ENCODE results near the gene PPP1R12A. TPM values are rescaled to one million over a fixed set of nuclear protein-coding genes. Genes with fewer than 3 reads are reported as not detected.
A peak's percentile ranks its signal among the peaks of the same experiment; 100 is the strongest.
"Not testable (repeated sequence)": the region's sequence is repeated elsewhere in the genome, so short reads cannot be mapped to it uniquely, and the experiment has no call there.

PPP1R12A gene
- polyA plus RNA-seq, 1 experiment, result 52.4 TPM

DNA sequence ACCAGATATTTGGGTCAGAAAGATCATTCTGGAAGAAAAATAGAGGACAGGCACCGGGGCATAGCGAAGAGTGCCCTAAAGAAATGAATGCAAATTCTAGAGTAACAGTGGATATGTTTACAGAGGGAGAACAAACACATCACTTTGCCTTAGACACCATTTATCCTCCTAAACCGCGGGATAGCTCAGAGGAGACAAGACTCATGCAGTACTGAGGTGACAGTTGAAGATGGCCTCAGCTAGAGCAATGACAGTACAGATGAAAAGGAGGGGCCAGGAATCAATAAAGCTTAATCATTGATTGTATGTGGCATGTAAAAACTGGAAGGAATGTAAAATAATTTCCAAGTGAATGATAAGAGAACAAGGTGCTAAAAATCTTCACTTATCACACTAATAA lies 10.5 kb upstream of the PPP1R12A start:
- Histone ChIP-seq H3K36me3 (ENCODE audit: control insufficient read depth, insufficient read depth, low read length) (no peaks in the 10 kb centered on the region), H3K4me3 (ENCODE audit: low read depth, low read length) (no peak overlapping the region), H3K27me3 (ENCODE audit: control insufficient read depth, insufficient read depth, low read length) (no peaks in the 10 kb centered on the region)
- TF ChIP-seq, protein P1, sequence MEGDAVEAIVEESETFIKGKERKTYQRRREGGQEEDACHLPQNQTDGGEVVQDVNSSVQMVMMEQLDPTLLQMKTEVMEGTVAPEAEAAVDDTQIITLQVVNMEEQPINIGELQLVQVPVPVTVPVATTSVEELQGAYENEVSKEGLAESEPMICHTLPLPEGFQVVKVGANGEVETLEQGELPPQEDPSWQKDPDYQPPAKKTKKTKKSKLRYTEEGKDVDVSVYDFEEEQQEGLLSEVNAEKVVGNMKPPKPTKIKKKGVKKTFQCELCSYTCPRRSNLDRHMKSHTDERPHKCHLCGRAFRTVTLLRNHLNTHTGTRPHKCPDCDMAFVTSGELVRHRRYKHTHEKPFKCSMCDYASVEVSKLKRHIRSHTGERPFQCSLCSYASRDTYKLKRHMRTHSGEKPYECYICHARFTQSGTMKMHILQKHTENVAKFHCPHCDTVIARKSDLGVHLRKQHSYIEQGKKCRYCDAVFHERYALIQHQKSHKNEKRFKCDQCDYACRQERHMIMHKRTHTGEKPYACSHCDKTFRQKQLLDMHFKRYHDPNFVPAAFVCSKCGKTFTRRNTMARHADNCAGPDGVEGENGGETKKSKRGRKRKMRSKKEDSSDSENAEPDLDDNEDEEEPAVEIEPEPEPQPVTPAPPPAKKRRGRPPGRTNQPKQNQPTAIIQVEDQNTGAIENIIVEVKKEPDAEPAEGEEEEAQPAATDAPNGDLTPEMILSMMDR (IDR thresholded peaks at IDR 0.05; ENCODE audit: insufficient read depth, low read depth, low read length), result no peak
- ChIA-PET CTCF (interaction anchor here (1.2 to 1.6 kb wide), 2 partner anchors 10 to 17 kb away, joined by 3 to 4 read pairs; no protein-coding TSS in a partner anchor), POLR2A (no interaction called here)
- DNase-seq (ENCODE audit: low read depth), result no peak

DNA sequence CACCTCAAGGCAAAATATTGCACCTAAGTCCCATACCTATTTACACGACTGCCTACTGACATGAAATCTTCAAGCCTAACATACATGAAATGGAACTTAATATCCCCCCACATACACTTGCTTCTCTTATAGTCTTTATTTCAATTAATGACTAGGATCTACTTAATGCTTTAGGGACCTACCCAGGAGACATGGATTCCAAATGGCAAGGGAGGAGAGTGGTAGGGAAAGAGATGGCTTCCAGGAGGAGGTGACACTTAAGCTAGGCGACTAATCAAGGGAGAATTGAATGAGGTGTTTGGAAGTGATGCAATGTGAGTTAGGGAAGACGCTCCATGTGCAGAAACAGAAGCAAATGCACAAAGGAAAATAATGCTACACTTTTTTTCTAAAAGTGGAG lies 9.7 kb upstream of the PPP1R12A start:
- POLR2A ChIA-PET, result no interaction called here
- H3K4me3 ChIP-seq (ENCODE audit: low read depth, low read length), result no peak overlapping the region
- TF ChIP-seq, protein P1 (IDR thresholded peaks at IDR 0.05; ENCODE audit: insufficient read depth, low read depth, low read length), result no peak
- CTCF ChIA-PET, result interaction anchor here (0.6 to 1.6 kb wide), 3 partner anchors 9 to 217 kb away, joined by 3 to 4 read pairs (median 3); no protein-coding TSS in a partner anchor
- H3K36me3 ChIP-seq (ENCODE audit: control insufficient read depth, insufficient read depth, low read length), result no peaks in the 10 kb centered on the region
- no peaks in the 10 kb centered on the region for H3K27me3 ChIP-seq (ENCODE audit: control insufficient read depth, insufficient read depth, low read length)
- no peak for DNase-seq (ENCODE audit: low read depth)

DNA sequence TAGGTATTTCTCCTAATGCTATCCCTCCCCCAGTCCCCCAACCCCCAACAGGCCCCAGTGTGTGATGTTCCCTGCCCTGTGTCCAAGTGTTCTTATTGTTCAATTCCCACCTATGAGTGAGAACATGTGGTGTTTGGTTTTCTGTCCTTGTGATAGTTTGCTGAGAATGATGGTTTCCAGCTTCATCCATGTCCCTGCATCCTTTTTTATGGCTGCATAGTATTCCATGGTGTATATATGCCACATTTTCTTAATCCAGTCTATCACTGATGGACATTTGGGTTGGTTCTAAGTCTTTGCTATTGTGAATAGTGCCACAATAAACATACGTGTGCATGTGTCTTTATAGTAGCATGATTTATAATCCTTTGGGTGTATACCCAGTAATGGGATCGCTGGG lies 7.9 kb upstream of the PPP1R12A start:
- H3K4me3 ChIP-seq (ENCODE audit: low read depth, low read length); H3K36me3 ChIP-seq (ENCODE audit: control insufficient read depth, insufficient read depth, low read length); CTCF ChIA-PET; H3K27me3 ChIP-seq (ENCODE audit: control insufficient read depth, insufficient read depth, low read length); DNase-seq (ENCODE audit: low read depth); POLR2A ChIA-PET: not testable (repeated sequence)

DNA sequence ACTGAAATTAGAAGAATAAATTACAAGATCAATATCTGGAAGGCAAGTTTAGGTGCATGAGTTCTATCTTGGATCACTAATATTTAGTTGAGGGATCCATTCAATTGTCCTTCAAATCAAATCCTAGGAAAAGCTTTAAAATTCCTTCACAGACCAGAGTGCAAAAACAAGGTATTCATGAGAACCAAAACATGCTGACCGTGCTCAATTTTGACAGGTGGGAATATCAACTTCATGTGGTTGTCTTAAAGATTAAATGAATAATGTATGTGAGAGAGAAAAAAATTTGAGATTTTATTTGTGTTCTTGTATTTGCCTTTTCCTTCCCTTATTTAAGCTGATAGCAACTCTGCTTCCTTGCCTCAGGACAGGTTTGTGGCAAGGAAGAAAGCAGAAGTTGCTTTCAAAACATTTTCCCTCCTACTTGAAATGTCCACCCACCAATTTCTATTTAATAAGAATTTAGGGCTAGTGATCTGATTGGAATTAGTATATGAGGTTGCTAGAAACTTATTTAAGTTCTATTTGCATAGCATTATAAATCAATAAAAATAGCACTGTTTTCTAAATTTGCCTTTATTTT lies 4.9 kb upstream of the PPP1R12A start:
- DNase-seq (ENCODE audit: low read depth), result no peak
- ChIA-PET CTCF (no interaction called here), POLR2A (no interaction called here)
- no peak overlapping the region for H3K4me3 ChIP-seq (ENCODE audit: low read depth, low read length)
- no peaks in the 10 kb centered on the region for H3K36me3 ChIP-seq (ENCODE audit: control insufficient read depth, insufficient read depth, low read length)
- no peaks in the 10 kb centered on the region for H3K27me3 ChIP-seq (ENCODE audit: control insufficient read depth, insufficient read depth, low read length)
- TF ChIP-seq, protein P1 (IDR thresholded peaks at IDR 0.05; ENCODE audit: insufficient read depth, low read depth, low read length), result no peak

DNA sequence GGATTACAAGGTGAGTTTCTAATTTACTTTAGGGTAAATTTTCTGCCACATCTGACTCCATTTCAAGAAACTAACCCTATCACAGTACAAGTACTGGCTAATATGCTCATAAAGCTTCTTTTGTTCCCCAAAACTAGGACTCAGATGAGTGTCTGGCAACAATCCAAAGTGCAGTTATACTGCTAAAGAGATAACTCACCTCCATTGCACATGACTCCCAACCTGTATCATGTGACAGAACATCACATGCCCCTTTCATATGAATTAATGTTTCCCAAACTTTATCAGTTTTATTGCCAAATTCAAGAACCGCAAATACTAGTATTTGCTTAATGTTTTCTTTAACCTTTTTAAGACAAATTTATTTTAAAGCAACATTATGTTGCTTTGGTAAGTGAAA lies 3.9 kb upstream of the PPP1R12A start:
- no peak overlapping the region for H3K4me3 ChIP-seq (ENCODE audit: low read depth, low read length)
- TF ChIP-seq, protein P1 (IDR thresholded peaks at IDR 0.05; ENCODE audit: insufficient read depth, low read depth, low read length), result no peak
- no peaks in the 10 kb centered on the region for H3K36me3 ChIP-seq (ENCODE audit: control insufficient read depth, insufficient read depth, low read length)
- ChIA-PET CTCF (no interaction called here), POLR2A (no interaction called here)
- no peak for DNase-seq (ENCODE audit: low read depth)
- no peaks in the 10 kb centered on the region for H3K27me3 ChIP-seq (ENCODE audit: control insufficient read depth, insufficient read depth, low read length)

DNA sequence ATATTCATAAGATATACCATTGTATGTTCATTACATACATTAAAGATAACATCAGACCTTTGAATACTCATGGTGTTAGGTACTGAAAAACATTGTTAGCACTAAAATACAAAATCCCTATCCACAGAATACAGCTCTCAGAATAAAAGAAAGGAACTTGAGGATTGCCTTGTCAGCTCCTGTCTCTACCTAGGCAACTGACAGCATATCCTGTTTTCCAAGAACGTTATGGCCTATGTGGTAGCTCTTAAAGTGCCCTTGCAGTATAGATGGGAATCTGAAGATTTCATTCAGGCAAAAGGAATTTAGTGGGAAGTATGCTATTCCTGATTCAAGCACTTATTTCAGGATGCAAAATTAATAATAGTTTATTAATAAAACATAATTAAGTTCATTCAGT lies 1.8 kb upstream of the PPP1R12A start:
- no peaks in the 10 kb centered on the region for H3K27me3 ChIP-seq (ENCODE audit: control insufficient read depth, insufficient read depth, low read length)
- H3K36me3 ChIP-seq (ENCODE audit: control insufficient read depth, insufficient read depth, low read length), result no peaks in the 10 kb centered on the region
- H3K4me3 ChIP-seq (ENCODE audit: low read depth, low read length), result peak overlapping the region; percentile 100; the same call in 1 of the 2 replicates
- TF ChIP-seq, protein P1 (IDR thresholded peaks at IDR 0.05; ENCODE audit: insufficient read depth, low read depth, low read length), result no peak
- ChIA-PET POLR2A (no interaction called here), CTCF (interaction anchor here (0.8 to 1.1 kb wide), 4 partner anchors 25 to 251 kb away, joined by 3 to 4 read pairs (median 3); no protein-coding TSS in a partner anchor)
- no peak for DNase-seq (ENCODE audit: low read depth)
